Activated T-helper 1 cell treated with Interleukin-2 at 50 U/mL for 16 hours (primary cell): ENCODE measurements around the gene IFT80.
"Not testable (repeated sequence)": the region's sequence is repeated elsewhere in the genome, so short reads cannot be mapped to it uniquely, and the experiment has no call there.

Source experiments
- DNase-seq: peaks from one replicate; pipeline ENCODE4 v3.0.0-alpha.2; 2020; ENCODE audit warnings: low read depth

IFT80 gene

DNA sequence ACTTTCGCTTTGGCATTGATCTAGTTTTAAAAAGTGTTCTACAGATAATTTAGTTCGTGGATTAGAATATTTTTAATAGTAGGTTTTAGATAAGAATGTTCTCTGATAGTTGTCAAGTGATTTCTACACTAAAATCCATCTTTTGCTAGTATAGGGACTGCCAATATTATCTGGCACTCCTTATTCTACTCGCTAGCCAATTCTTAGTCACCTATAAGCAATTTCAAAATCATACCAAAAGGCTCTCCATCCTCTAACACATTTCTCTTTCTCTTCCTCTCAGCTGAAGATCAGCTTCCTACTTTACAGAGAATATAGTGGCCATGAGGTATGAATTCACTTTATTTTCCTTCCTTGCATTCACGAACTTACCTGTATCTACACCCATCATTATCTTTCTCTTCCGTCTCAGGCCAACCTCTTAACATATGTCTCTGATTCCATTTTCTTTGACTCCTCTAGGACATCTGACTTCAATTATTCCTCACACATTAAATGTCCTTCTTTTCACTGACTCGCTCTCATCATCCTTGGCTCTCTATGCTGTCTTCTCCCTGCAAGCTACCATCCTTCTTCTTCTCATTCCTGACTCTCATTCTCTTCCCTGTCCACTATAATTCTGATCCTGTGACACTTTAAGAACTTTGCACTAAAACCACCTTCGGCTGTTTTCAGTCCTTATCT, 138.3 kb downstream of the IFT80 start:
- no peak for DNase-seq

DNA sequence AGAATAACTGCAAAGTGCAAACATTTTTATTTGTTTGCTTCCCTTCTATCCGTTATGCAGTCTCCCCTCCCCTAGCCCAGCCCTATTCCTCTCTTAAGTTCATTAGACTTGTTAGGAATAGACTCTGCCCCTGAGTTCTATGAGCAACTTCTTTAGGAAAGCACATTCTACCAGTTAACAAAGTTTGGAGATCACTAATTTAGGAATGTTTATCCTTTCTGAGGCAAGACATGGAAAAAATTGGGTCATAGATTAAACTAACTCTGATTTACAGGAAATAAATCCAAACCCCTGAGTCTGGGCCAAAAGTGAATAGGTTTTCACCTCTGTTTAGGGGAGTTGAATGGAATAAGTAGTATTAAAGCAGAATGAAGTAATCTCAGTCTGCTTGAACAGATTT, 139.4 kb downstream of the IFT80 start:
- DNase-seq = no peak

DNA sequence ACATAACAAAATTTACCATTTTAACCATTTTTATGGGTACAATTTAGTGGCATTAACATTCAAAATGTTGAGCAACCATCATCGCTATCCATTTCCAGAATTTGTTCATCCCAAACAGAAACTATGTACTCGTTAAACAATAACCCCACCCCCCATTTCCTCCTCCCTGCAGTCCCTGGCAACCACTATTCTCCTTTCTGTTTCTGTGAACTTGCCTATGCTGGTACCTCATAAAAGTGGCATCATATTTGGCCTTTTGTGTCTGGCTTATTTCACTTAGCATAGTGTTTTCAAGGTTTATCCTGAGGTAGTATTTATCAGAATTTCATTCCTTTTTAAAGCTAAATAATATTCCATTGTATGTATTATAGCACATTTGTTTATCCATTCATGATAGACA, 141.4 kb downstream of the IFT80 start:
- no peak for DNase-seq

DNA sequence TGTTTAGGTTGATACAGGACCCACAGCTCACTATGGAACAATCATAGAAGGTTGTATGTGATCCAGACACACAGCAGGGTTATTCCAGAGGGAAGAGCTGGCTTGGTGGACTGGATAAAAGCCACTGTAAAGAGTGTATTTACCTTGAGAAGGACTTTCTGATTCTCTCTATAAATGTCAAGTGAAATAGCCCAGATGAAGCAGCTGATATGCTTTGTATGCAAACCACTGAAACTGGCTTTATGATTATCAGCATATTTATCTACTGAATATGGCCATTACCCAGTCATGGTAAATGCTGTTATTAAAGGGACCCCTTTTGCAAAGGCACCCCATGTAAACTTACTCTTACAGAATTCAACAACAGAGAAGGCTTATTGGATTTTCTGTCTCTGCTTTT, 145.7 kb downstream of the IFT80 start:
- no peak for DNase-seq

DNA sequence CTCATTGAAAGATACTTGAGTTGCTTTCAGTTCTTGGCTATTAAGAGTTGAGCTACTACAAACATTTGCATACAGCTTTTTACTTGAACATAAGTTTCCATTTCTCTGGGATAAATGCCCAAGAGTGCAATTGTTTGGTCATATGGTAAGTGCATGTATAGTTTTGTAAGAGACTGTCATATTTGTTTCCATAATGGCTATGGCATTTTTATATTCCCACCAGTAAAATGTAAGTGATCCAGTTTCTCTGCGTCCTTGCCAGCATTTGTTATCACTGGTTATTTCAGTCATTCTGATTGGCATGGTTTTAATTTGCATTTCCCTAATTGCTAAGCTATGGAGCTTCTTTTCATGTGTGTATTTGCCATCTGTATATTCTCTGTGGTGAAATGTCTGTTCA, 151.3 kb downstream of the IFT80 start:
- DNase-seq = no peak

DNA sequence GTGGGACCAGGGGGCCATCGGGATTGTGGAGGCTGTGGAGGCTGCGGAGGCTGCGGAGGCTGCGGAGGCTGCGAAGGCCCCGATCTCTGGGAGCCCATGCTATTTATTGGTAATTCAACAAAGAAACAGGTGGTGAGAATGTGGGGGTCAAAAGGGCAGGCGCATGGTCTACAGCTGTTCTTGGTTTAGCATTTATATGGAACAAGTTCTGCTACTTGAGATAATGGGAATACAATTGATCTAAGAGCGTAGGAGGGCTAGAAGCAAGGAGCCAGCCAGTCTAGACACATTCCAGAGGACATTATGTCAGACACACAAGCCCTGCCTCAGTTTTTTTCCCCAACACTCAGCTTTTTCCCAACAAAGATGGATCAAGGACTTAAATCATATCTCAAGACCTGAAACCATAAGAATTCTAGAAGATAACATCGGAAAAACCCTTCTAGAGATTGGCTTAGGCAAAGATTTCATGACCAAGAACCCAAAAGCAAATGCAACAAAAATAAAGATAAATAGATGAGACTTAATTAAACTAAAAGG, 153.7 kb downstream of the IFT80 start:
- DNase-seq = no peak

DNA sequence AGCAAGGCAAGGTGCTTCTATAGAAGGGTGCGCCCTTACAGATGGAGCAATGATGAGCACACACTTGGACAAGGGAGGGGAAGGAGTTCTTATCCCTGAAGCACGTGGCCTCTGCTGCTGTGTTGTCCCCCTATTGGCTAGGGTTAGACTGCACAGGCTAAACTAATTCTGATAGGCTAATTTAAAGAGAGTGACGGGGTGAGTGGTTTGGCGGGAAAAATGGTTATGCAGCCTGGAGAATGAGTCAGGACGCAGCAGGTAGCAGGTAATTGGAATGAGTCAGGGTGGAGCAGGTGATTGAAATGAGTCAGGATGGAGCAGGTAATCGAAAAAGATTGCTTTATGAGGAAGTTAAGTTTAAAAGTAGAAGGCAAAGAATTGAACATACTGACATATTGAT, 158.3 kb downstream of the IFT80 start:
- not testable (repeated sequence) for DNase-seq

DNA sequence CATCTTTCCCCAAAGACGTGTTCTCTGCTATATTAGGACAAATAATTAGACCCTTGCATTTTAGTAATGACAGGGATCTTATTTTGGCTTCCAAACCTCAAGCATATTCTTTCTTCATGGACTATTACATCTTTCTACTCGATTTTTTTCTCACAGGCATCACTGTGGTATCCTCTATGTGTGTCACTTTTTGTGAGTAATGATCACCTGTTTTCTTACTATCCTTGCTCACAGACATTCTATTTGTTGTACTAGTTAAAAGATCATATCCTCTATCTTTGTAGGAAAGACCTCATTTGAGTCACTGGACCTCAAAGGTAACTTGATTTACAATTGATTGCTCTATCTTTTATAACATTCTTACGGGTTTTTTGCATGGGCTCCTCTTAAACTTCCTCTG, 167.0 kb downstream of the IFT80 start:
- no peak for DNase-seq

DNA sequence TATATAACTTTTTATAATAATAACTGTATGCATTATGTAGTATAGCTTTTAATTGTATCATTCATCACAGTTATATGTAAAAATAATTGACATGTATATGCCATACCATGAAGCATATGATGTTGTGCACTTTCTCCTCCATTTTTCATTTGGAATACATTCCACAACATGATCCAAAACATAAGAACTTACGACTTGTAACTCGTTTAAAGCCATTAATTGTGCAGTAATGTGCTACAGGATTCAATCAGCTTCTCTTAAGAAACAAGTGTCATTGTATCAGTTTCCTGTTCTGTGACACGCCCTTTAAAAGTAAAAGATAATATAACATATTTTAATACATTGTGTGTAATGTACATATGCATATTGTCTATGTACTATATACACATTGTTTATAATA, 171.6 kb downstream of the IFT80 start:
- DNase-seq = no peak

DNA sequence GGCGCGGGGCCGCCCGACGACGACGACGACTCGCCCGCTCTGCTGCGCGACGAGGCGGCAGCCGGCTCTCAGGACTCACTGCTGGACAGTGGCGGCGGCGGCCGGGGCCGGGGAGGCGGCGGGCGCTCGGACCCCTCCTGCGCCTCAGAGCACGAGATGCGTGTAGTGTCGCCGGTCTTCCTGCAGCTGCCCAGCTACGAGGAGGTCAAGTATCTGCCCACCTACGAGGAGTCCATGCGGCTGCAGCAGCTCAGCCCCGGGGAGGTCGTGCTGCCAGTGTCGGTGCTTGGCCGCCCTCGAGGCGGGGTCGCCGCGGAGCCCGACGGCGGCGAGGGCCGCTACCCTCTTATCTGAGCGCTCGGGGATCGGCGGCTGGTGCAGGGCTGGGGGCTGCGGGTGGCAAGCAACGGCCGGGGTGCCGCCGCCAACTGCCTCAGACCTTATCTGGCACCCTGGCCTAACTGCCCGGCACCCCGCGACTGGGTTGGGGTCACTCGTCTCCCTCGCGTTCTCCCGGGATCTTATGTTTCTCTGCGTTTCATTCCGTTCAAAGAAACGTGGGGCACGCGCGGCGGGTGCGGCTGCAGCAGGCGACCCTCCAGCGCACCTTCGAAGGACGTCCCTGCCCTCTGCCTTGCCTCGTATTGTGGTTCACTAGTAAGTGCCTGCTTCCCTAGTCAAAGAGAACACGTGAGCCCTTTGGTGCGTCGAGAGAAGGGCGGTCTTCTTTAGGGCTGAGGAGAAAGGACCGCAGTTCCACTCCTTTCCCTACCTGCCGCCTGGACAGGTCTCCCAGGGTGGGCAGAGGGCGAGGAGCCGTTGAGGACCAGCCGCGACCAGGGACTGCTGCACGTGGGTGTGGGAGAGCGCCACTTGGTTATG, 172.8 kb downstream of the IFT80 start:
- no peak for DNase-seq

DNA sequence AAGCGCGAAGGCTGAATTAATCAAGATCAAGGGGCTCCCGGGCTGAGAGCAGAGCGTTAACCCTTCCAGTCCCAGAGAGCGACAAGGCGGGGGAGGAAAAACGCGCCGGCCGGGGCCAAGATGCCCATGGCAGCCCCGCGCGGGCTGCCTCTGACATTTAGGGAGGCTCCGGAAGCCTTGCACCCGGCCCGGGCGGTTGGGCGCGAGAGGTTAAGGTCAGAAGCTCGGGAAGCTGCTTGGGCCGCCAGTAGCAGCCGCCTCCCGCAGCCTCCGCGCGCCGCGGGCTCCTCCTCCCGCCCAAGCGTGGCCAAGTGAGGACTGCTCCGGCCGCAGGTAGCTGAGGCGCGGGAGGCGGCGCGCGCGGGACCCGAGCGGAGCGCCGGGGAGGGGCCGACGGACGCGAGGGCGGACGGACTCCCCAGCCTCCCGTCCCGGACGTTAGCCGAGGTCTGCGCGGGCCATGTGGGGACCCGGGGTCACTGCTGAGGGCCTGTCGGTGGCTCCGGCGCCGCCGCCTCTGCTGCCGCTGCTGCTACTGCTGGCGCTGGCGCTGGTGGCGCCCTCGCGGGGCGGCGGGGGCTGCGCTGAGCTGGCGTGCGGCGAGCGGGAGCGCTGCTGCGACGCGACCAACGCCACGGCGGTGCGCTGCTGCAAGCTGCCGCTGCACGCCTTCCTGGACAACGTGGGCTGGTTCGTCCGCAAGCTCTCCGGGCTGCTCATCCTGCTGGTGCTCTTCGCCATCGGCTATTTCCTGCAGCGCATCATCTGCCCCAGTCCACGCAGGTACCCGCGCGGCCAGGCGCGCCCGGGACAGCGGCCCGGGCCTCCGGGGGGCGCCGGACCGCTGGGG, 173.6 kb downstream of the IFT80 start, which contains the start of gene C3orf80:
Gene C3orf80, plus strand, starts transcription at position 247 of the 850 bp plus-strand sequence. Its CDS starts 214 bp downstream, at position 461.
- no peak for DNase-seq

DNA sequence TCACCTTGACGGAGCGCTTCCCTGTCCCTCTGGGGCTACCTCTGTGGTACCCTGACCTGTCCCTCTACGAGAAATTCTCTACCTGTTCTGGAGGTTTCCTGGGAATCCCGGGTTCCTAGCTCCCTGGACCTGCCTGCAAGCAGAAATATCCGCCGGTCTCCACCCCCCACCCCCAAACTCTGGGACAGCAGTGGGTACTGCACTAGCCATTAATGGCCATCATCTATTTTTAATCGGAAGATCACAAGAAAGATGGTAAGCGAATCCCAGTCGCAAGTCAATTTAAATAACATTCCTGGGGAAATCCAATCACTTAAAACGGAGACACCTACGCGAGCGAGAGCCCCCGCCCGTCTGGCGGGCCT, 174.2 kb downstream of the IFT80 start:
- DNase-seq = no peak

DNA sequence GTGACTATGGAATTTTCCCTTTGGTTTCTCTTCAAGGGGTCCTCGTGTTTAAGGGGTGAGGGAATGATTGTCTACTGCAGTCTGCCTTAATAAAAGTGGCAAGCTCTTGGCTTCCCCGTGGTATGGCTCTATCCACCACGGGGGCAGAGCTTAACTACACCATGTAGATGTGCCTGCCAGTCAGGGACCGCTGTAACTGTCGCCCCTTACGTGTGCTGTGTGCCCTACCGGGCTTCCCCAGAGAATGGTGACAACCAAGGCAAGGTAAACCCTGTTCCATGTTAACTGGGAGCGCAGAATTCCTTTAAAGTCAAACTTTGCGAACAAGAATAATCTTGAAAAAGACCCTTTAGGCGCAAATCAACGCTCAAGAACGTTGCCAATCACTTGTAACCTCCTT, 174.8 kb downstream of the IFT80 start:
- no peak for DNase-seq

DNA sequence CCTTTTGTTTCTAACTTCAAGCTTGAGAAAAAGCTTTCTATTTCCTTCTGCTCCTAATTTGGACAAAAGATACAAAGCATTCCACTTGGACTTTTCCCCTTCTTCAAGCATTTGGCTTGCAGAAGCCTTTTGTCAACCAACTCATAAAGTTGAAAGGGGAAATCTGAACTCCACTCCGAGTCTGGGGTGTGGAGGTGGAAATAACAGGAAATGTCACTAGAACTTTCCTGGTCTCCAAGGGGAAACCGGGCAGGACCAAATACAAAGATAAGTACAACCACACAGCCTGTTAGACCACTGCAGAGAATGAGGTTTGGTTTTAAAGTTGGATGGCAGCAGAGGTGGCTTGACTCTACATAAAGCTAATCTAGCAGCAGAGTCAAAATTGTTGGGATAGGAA, 178.0 kb downstream of the IFT80 start:
- no peak for DNase-seq

DNA sequence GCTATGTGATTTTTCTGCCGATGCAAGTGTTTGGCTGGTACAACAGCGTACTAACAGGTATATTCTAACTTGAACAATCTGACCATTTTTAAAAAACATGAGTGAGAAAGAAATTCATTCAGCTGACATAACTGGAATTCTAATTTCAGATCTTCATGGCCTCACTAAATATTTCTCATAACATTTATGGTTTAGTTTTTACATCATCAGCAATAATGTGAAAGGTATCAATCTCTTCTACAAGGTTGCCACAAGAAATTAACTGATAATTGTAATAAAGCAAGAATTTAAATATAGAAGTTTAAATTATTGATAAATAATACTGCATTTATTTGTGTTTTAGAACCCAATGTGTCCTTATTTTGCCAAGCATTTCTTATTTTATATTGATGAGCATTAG, 179.0 kb downstream of the IFT80 start:
- no peak for DNase-seq

DNA sequence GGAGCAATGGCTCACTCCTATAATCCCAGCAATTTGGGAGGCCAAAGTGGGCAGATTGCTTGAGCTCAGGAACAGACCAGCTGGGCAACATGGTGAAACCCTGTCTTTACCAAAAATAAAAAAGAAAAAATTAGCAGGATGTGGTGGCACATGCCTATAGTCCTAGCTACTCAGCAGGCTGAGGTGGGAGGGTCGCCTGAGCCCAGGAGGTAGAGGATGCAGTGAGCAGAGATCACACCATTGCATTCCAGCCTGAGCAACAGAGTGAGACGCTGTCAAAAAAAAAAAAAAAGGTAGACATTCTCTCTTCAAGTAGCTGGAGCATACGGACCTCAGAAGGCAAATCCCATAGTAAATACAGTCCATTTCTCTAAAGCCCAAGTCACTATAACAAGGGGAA, 180.9 kb downstream of the IFT80 start:
- no peak for DNase-seq

DNA sequence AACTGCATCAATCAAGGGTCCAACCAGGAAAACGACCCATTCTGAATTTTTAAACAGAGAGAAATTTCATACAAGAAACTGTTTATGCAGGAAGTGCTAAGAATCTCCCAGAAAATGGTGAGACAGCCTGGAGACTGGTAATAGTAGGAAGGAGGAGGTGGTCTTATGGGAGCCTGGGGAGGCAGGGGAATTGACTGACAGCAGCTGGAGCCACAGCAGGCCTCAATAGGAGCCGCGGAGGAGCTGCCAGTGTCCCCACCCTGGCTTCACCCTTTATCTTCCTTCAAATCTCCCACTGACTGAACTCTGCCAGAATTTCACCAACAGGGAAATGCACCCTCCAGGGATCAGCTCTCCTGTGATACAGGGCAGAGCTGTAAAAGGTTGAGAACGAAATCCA, 181.3 kb downstream of the IFT80 start:
- no peak for DNase-seq

DNA sequence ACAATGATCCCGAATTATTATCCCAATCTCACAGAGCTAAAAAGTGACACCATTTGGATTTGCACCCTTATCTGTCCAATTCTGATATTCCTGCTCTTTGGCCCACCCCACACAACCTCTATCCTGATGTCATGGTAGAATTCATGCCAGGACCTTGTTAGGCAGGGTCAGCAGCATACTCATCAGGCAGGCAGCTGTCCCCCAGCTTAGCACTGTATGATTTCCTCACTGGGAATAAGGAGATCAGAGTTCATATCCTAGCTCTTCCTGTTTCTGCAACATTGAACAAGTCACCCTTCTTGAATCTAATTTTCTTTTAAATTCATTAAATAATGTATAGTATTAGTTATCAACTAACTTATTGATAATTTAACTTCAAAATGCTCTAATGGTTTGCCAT, 185.8 kb downstream of the IFT80 start:
- DNase-seq = no peak

DNA sequence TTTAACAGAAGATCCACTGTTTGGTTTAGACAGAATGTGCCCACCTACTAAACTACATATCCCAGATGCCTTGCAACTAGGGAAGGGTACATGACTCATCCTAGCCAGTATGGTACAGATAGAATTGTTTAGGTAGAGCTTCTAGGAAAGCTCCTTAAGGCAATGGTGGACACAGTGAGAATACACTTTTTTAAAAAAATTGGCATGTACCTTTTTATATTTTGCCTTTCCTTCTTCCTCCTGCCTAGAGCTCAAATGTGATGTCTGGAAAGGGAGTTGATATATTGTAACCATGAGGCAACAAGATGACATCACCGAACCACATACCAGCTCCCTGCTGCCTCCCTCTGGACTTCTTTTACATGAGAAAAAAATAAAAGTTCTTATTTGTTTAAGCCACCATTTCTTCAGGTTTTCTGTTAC, 188.2 kb downstream of the IFT80 start:
- no peak for DNase-seq

DNA sequence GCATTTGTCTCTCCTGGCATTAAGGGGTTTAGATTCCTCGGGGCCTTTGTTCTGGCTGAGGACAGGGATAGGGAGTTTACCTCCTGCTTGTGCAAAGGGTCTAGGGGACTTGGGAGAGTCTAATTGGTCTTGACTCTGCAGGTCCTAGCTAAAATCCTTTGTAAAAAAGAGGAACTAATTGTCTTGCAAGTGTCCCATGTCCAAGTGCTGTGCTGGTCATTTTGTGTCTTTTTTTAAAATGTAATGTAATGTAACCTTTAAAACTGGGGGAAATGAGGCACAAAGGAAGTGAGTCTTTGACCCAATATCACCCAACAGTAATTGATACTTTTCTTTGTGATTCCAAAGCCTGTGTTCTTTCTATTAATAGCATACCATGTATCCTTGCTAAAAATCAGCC, 188.7 kb downstream of the IFT80 start:
- no peak for DNase-seq
